ENCODE results near the gene SEPHS1. TPM values are rescaled to one million over a fixed set of nuclear protein-coding genes. Genes with fewer than 3 reads are reported as not detected.

Gene SEPHS1
- total RNA-seq, 4 donors from 2014 or later: 21.9 to 50.5 (median 37.8) TPM

- no peak for TF ChIP-seq CTCF (IDR thresholded peaks at IDR 0.05; ENCODE audit: low read depth)
Observed at GRCh38 chr10:13347043-13347499, 1.0 kb downstream of the SEPHS1 start.

- TF ChIP-seq CTCF (IDR thresholded peaks at IDR 0.05; ENCODE audit: low read depth): no peak
Observed at GRCh38 chr10:13346283-13347042, 1.6 kb downstream of the SEPHS1 start.

- TF ChIP-seq CTCF (IDR thresholded peaks at IDR 0.05; ENCODE audit: low read depth): no peak
Observed at GRCh38 chr10:13340626-13341376, 7.3 kb downstream of the SEPHS1 start.

- TF ChIP-seq CTCF (IDR thresholded peaks at IDR 0.05; ENCODE audit: low read depth): no peak
Observed at GRCh38 chr10:13340068-13340467, 8.0 kb downstream of the SEPHS1 start.

GRCh38 chr10:13338390-13339110 is 9.5 kb downstream of the SEPHS1 start:
- no peak for TF ChIP-seq CTCF (IDR thresholded peaks at IDR 0.05; ENCODE audit: low read depth)

- TF ChIP-seq CTCF (IDR thresholded peaks at IDR 0.05; ENCODE audit: low read depth): no peak
Observed at GRCh38 chr10:13337827-13338196, 10.3 kb downstream of the SEPHS1 start.
